ENCODE results near the gene TMEM229B.

Gene TMEM229B

DNA sequence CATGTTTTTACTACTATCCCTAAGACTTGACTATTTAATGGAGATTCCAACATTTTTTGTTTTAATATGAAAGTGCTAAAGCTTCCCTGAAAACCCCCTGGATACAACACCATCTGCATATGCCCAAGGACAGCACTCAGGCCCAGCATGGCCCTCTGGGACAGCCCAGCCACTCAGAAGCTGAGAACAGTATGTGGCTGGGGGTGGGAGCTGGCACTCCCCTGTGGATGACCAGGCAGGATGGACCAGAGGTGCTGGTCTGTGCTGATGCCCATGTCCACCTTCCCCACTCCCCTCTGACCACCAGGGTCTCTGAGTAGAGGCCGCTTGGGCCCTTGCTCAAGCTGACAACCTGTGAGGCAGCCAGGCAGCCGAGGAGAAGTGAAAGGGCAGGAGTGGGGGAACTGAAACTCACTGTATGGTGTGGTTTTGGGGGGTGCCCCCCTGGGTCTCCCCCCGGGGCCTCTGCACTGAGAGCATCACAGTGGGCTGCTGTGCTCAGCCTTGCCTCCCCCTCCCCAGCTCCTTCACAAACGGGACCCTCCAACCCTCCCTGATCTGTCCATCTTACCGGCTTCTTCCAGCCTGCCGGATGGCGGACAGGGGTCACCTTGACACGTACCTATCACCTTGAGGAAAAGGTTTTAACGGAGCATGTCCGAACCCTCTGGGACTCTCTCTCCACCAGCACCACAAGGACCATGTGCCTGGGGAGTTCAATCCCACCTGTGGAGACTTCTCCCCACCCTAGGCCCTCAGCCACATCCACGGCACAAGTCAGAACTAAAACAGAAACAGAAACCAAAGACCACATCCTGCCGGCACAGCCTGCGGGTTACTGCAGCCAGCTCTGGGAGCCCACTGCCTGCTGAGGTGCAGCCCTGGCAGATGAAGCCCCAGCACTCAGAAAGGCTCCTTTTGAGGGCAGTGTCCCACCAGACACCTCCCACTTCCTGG lies at the start of gene TMEM229B:
TSS of gene TMEM229B (minus strand) at position 785 of the 957 bp plus-strand sequence. CDS start 14,798 bp downstream, outside the sequence.
- DNase-seq (ENCODE audit: low read depth), result peak; percentile 19

DNA sequence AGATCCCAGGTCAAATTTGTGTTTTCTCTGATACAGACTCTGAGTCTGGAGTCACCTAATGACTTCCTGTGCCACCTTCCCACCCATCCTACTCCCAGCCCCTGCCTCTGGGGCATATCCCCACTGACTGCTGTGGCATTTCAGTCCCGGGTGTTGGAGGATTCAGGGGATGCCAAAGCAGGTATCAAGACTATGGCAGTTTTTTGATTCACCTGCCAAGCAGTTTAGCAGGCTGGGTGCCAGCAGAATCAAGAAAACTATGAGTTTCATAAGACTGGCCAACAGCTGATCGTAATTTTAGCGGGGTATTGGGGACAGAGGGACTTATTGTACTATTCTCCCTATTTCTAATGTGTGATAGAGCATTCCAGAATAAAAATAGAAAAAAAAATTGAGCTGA lies 49.2 kb upstream of the TMEM229B start:
- DNase-seq (ENCODE audit: low read depth), result no peak

GRCh38 chr14:67536087-67536486 lies 47.6 kb upstream of the TMEM229B start:
- DNase-seq (ENCODE audit: low read depth), result no peak

DNA sequence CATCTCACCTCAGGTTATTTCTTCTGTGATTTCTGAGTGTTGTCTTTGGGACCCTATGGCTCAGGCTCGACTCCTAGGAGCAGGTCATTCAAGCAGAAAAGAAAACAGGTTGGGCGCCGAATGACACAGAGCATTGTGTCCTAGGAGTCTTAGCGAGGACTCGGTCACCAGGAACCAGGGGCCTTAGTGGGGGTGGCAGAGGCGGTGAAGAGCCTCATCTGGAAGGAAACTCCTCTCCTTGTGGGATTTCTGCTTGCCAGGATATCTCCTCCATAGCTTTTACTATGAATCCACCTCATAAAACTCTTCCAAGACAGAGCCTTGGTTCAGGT lies 45.2 kb upstream of the TMEM229B start:
- DNase-seq (ENCODE audit: low read depth), result no peak

GRCh38 chr14:67532998-67533753 lies 44.7 kb upstream of the TMEM229B start, which contains the start of gene PLEKHH1:
TSS of gene PLEKHH1 (plus strand) at chr14:67533290. CDS start at chr14:67541868, 8,578 bp downstream.
- DNase-seq (ENCODE audit: low read depth), result peak; percentile 85

- no peak for DNase-seq (ENCODE audit: low read depth)
Observed at GRCh38 chr14:67532606-67532997, 44.1 kb upstream of the TMEM229B start.

GRCh38 chr14:67529947-67530935 lies 41.7 kb upstream of the TMEM229B start:
- no peak for DNase-seq (ENCODE audit: low read depth)

DNA sequence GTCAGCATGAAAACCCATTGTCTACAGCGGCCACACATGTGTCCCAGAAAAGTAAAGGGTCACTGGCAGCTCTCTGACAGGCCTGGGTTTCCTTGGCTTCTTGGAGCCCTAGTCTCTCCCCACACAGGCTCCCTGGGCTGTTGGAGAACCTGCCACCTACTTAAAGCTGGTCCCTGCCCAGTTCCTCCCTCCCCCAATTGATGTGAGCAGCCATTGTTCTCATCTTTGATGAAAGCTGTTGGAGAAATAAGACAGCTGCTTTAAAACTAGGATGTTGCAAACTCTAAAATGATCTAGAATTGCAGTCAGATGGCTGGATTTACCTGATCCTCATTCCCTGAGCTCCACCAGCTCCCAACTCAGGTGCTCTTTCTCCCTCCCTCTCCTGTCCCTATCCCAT lies 39.8 kb upstream of the TMEM229B start:
- no peak for DNase-seq (ENCODE audit: low read depth)

DNA sequence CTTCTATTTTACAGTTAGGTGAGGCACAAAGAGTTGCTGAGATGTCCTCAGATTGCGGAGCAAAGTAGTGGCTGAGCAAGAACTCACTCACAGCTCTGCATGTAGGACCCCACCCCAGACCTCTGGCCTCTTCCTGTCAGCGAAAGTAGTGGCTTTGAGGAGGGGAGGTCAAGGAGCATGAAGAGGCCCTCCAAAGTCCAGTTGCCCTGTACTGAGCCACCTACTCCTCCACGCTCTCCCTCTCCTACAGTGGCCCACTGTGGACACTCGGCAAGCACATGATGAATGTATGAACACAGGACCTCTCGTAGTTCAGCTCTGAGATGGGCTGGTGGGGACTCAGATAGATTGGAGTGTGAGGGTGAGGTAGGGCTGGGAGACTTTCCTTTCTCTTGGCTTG lies 39.2 kb upstream of the TMEM229B start:
- no peak for DNase-seq (ENCODE audit: low read depth)

- DNase-seq (ENCODE audit: low read depth), result peak; percentile 64
Observed at GRCh38 chr14:67526676-67527459, 38.3 kb upstream of the TMEM229B start.

- no peak for DNase-seq (ENCODE audit: low read depth)
Observed at GRCh38 chr14:67526181-67526580, 37.7 kb upstream of the TMEM229B start.

- DNase-seq (ENCODE audit: low read depth), result no peak
Observed at GRCh38 chr14:67525389-67525788, 36.9 kb upstream of the TMEM229B start.

DNA sequence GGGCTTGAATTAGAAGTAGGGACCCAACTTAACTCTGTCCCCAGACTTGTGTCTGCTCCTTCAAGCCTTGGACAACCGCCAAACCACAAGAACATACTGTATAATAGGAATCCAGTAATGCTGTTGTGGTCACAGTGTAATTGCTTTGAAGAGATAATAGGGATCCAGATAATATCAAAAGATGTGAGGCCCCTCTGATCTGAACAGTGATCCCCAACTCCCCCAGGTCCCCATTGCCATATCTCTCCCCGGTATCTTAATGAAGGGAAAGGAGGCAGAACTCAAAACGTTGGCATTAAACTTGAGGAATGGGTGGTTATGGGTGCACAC lies 36.1 kb upstream of the TMEM229B start:
- peak; percentile 37 for DNase-seq (ENCODE audit: low read depth)

DNA sequence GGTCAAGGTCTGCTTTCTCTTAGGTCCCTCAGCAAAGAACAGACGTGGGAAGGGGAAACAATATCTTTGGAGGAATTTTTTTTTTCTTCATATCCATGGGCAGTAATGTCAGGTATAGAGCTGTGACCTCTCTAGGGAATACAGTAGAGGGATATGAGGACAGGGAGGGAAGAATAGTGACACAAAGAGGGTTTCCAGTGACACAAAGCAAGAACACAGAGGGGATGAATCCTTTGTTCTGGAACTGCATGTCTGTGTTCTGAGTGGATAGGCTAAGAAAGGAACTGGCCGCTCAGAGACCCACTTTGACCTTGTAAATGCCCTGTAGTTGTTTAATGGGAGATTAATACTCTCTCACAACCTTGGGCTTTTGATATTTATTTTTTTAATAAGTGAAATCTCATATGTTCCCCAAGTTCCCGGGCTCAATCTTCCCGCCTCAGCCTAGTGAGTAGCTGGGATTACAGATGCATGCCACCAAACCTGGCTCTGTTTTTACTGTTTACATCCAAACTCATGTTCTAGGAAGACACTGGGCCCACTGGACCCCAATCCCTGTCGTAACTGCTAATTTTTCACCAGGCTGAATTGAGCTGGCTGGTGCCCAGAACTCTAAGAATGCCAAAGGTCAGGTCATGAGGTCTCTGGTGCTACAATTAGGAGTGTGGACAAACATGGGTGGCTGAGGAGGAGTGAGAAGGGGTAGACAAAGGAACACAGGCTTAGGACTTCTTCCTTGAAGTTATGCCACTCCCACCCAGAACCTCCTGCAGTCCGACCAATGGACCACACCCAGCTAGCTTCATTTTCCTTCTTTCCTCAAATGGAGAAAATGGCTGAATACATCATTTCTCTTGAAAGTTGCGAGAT lies 35.5 kb upstream of the TMEM229B start:
- DNase-seq (ENCODE audit: low read depth), result no peak

- no peak for DNase-seq (ENCODE audit: low read depth)
Observed at GRCh38 chr14:67522270-67522669, 33.7 kb upstream of the TMEM229B start.

GRCh38 chr14:67520482-67520881 lies 32.0 kb upstream of the TMEM229B start:
- DNase-seq (ENCODE audit: low read depth), result no peak

- no peak for DNase-seq (ENCODE audit: low read depth)
Observed at GRCh38 chr14:67519406-67519805, 30.9 kb upstream of the TMEM229B start.

GRCh38 chr14:67517083-67517482 lies 28.6 kb upstream of the TMEM229B start:
- peak; percentile 34 for DNase-seq (ENCODE audit: low read depth)

DNA sequence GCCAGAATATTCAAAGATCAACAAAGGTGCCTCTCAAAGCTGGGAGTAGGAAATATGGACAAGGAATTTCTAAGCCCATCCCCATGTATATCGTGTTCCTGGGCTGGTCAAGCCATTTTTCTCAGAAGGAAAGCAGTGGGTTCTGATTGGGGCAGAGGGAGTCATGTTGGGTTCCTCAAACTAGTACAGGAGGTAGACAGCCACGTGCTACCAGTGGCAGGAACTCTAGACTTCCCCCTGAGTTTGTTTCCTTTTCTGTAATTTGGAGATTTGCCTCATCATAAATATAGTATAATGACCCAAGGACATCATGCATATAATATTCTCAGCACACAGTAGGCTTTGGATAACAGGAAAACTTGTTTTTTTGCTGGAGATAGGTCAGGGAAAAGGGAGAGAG lies 28.2 kb upstream of the TMEM229B start:
- DNase-seq (ENCODE audit: low read depth), result no peak

Data from ELR (cell line).